ENCODE measurements around the gene LPGAT1.

Gene LPGAT1

DNA sequence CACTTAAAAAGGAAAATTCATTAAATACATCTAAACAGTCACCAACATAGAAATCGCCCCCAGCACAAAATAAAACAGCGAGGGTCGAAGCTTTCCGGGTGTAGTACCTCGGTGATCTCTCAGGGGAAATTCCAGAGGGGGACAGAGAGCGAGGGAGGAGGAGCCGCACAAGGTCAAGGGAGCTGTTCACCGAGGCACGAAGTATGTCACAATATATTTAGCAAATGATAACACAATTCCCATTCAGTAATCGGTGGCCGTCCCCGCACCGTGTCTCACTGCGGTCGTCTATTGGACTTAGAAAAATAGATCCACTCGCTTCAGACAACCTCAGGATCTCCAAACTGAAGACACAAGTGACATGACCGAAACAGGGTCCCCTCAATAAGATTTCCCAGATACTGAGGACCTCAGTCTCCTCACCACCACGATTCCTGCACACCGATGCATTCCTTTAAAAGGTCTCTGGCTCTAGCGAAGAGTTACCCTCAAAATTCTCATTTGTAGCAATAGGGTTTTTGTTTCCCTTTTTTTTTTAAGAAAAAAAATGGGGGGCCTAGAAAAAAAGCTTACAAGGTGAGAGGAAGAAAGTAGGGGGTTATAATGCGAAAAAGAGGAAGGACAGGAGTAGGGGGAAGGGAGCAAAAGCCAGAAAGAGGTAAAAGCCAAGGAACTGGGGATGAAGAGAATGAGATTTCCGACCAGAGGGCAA lies 1.1 kb downstream of the LPGAT1 start:
- H3K4me1 ChIP-seq = peaks cover 27% of the 10 kb centered on the region
- H3K4me3 ChIP-seq = peak overlapping the region; percentile 93
- H3K9ac ChIP-seq = peak overlapping the region; percentile 91
- H3K9me3 ChIP-seq = no peaks in the 10 kb centered on the region
- H3K36me3 ChIP-seq = peaks cover 15% of the 10 kb centered on the region; the same call in 1 of the 2 replicates
- H4K20me1 ChIP-seq = peaks cover 35% of the 10 kb centered on the region; the same call in 1 of the 2 replicates
- TF ChIP-seq Cebpa-rat (IDR thresholded peaks at IDR 0.05) = no peak
- H3K27ac ChIP-seq = peak overlapping the region; percentile 95
- peak overlapping the region; percentile 90 for H3K4me2 ChIP-seq
- no peaks in the 10 kb centered on the region for H3K27me3 ChIP-seq

GRCh38 chr1:211828584-211829342 lies 1.8 kb downstream of the LPGAT1 start:
- peak overlapping the region; percentile 91; the same call in 1 of the 2 replicates for H3K9ac ChIP-seq
- H3K4me3 ChIP-seq = peak overlapping the region; percentile 93
- no peak overlapping the region for H3K27ac ChIP-seq
- no peaks in the 10 kb centered on the region for H3K9me3 ChIP-seq
- TF ChIP-seq Cebpa-rat (IDR thresholded peaks at IDR 0.05) = no peak
- H3K4me1 ChIP-seq = peaks cover 27% of the 10 kb centered on the region
- H3K4me2 ChIP-seq = peak overlapping the region; percentile 90
- no peaks in the 10 kb centered on the region for H3K27me3 ChIP-seq
- peaks cover 42% of the 10 kb centered on the region; the same call in 1 of the 2 replicates for H4K20me1 ChIP-seq
- peaks cover 22% of the 10 kb centered on the region for H3K36me3 ChIP-seq

- H3K4me3 ChIP-seq = no peak overlapping the region
- TF ChIP-seq Cebpa-rat (IDR thresholded peaks at IDR 0.05) = no peak
- peaks cover 27% of the 10 kb centered on the region for H3K4me1 ChIP-seq
- peaks cover 35% of the 10 kb centered on the region for H3K36me3 ChIP-seq
- H3K9ac ChIP-seq = no peak overlapping the region
- H3K9me3 ChIP-seq = no peaks in the 10 kb centered on the region
- H3K27ac ChIP-seq = no peak overlapping the region
- H4K20me1 ChIP-seq = peaks cover 48% of the 10 kb centered on the region; the same call in 1 of the 2 replicates
- no peak overlapping the region for H3K4me2 ChIP-seq
- H3K27me3 ChIP-seq = no peaks in the 10 kb centered on the region
Measured at GRCh38 chr1:211827051-211827450, 3.5 kb downstream of the LPGAT1 start.

- peaks cover 39% of the 10 kb centered on the region for H3K36me3 ChIP-seq
- no peak overlapping the region for H3K9ac ChIP-seq
- no peak overlapping the region for H3K4me3 ChIP-seq
- no peak overlapping the region for H3K4me2 ChIP-seq
- H3K9me3 ChIP-seq = peaks cover 1% of the 10 kb centered on the region
- no peaks in the 10 kb centered on the region for H3K27me3 ChIP-seq
- H3K27ac ChIP-seq = no peak overlapping the region
- peaks cover 48% of the 10 kb centered on the region; the same call in 1 of the 2 replicates for H4K20me1 ChIP-seq
- no peak for TF ChIP-seq Cebpa-rat (IDR thresholded peaks at IDR 0.05)
- peaks cover 27% of the 10 kb centered on the region for H3K4me1 ChIP-seq
Measured at GRCh38 chr1:211825980-211826379, 4.6 kb downstream of the LPGAT1 start.

- H3K27me3 ChIP-seq = no peaks in the 10 kb centered on the region
- H3K9me3 ChIP-seq = peaks cover 12% of the 10 kb centered on the region
- no peak overlapping the region for H3K4me2 ChIP-seq
- no peak overlapping the region for H3K4me3 ChIP-seq
- no peak for TF ChIP-seq Cebpa-rat (IDR thresholded peaks at IDR 0.05)
- no peak overlapping the region for H3K27ac ChIP-seq
- H4K20me1 ChIP-seq = peaks cover 31% of the 10 kb centered on the region; the same call in 1 of the 2 replicates
- H3K36me3 ChIP-seq = peaks cover 68% of the 10 kb centered on the region
- H3K4me1 ChIP-seq = peaks cover 8% of the 10 kb centered on the region
- H3K9ac ChIP-seq = no peak overlapping the region
Measured at GRCh38 chr1:211822677-211823407, 7.7 kb downstream of the LPGAT1 start.

GRCh38 chr1:211816586-211816985 lies 14.0 kb downstream of the LPGAT1 start:
- Histone ChIP-seq H3K9ac (no peak overlapping the region), H3K4me1 (no peaks in the 10 kb centered on the region), H3K36me3 (peaks cover 66% of the 10 kb centered on the region), H3K4me3 (no peak overlapping the region), H3K27me3 (no peaks in the 10 kb centered on the region), H4K20me1 (peaks cover 16% of the 10 kb centered on the region; the same call in 1 of the 2 replicates), H3K9me3 (peaks cover 12% of the 10 kb centered on the region), H3K4me2 (no peak overlapping the region), H3K27ac (no peak overlapping the region)
- TF ChIP-seq Cebpa-rat (IDR thresholded peaks at IDR 0.05) = no peak

- H4K20me1 ChIP-seq = peaks cover 16% of the 10 kb centered on the region; the same call in 1 of the 2 replicates
- H3K9ac ChIP-seq = no peak overlapping the region
- no peaks in the 10 kb centered on the region for H3K4me1 ChIP-seq
- no peak for TF ChIP-seq Cebpa-rat (IDR thresholded peaks at IDR 0.05)
- H3K9me3 ChIP-seq = peaks cover 6% of the 10 kb centered on the region
- no peak overlapping the region for H3K4me3 ChIP-seq
- H3K4me2 ChIP-seq = no peak overlapping the region
- H3K27me3 ChIP-seq = no peaks in the 10 kb centered on the region
- H3K36me3 ChIP-seq = peaks cover 70% of the 10 kb centered on the region
- H3K27ac ChIP-seq = no peak overlapping the region
Measured at GRCh38 chr1:211814313-211814712, 16.2 kb downstream of the LPGAT1 start.

DNA sequence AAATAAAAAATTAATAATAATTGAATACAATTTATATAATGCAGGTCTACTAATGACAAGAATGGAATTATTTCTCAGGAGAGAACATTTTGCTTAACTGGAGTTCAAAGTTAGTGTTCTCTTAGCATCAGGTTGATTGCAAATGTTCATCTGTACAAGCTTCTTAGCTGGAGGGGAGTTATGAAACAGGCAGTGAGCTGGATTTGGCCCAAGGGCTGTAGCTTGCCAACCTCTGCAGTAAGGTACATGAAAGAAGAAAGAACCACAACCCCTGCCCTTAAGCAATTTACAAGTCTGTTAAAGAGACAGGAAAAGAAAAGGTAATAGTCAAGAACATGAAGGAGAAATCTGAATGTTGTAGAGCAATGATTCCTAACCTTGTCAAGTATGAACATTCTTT lies 17.0 kb downstream of the LPGAT1 start:
- peaks cover 70% of the 10 kb centered on the region for H3K36me3 ChIP-seq
- H3K27me3 ChIP-seq = no peaks in the 10 kb centered on the region
- no peak overlapping the region for H3K4me2 ChIP-seq
- no peak overlapping the region for H3K9ac ChIP-seq
- peaks cover 16% of the 10 kb centered on the region; the same call in 1 of the 2 replicates for H4K20me1 ChIP-seq
- TF ChIP-seq Cebpa-rat (IDR thresholded peaks at IDR 0.05) = no peak
- no peaks in the 10 kb centered on the region for H3K4me1 ChIP-seq
- H3K9me3 ChIP-seq = peaks cover 7% of the 10 kb centered on the region
- H3K27ac ChIP-seq = no peak overlapping the region
- no peak overlapping the region for H3K4me3 ChIP-seq

GRCh38 chr1:211812584-211812983 lies 18.0 kb downstream of the LPGAT1 start:
- Histone ChIP-seq H3K4me3 (no peak overlapping the region), H3K36me3 (peaks cover 64% of the 10 kb centered on the region), H3K27me3 (no peaks in the 10 kb centered on the region), H4K20me1 (peaks cover 16% of the 10 kb centered on the region; the same call in 1 of the 2 replicates), H3K9me3 (peaks cover 7% of the 10 kb centered on the region), H3K4me1 (no peaks in the 10 kb centered on the region), H3K4me2 (no peak overlapping the region), H3K27ac (no peak overlapping the region), H3K9ac (no peak overlapping the region)
- no peak for TF ChIP-seq Cebpa-rat (IDR thresholded peaks at IDR 0.05)
